Measurements from ENCODE around the gene TEX2. TPM values are rescaled to one million over a fixed set of nuclear protein-coding genes. Genes with fewer than 3 reads are reported as not detected.

The TEX2 gene
- total RNA-seq, 1 experiment from 2014 or later: 20.1 TPM

DNA sequence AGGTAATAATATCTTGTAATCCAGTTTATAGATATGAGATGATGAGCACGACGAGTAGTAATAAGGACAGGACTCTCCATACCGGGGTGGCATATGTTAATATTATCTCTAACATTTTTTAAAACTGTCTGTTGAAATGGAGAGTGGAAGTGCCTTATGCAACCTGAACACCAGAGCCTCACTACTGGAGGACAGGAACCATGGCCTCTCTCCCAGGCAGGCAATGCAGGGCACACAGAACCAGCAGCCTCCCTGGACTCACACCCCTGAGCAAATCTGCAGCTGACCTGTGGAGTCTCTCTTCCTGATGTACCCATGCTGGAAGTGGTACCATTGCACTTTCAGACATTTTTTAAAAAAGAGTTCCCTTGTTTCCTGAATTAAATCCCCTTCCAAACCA is 78.0 kb downstream of the TEX2 start:
- POLR2A ChIA-PET: no interaction called here

DNA sequence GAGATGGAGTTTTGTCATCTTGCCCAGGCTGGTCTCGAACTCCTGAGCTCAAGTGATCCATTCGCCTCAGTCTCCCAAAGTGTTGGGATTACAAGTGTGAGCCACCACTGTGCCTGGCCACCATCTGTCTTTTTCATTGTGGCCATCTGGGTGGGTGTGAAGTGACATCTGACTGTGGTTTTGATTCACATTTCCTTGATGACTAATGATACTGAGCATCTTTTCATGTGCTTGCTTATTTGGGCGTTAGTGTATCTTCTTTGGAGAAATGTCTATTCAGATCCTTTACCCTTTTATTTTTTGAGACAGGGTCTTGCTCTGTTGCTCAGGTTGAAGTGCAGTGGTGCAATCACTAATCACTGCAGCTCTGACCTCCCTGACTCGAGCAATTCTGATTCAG is 79.2 kb downstream of the TEX2 start:
- Histone ChIP-seq H3K4me1 (ENCODE audit: control insufficient read depth, insufficient read depth, low read length) (no peaks in the 10 kb centered on the region), H3K4me3 (ENCODE audit: low read depth in 2 of 2, low read length in 2 of 2) (no peak overlapping the region), H3K36me3 (ENCODE audit: control insufficient read depth, insufficient read depth, low read length) (no peaks in the 10 kb centered on the region), H3K27me3 (ENCODE audit: control insufficient read depth, insufficient read depth, low read length) (no peaks in the 10 kb centered on the region), H3K27ac (ENCODE audit: low read length) (no peak overlapping the region), H3K9me3 (ENCODE audit: control insufficient read depth, insufficient read depth, low read depth, low read length) (no peaks in the 10 kb centered on the region)
- in situ Hi-C loops (cut with HindIII; ENCODE audit: low pct_unique_long_range_greater_than_20kb, low sequenced_read_pairs): no loop called here
- intact Hi-C loops (cut with micrococcal nuclease; ENCODE audit: unreplicated experiment): no loop called here
- ChIA-PET POLR2A (no interaction called here), CTCF (no interaction called here)
- no peak for ATAC-seq
- TF ChIP-seq, protein P1, sequence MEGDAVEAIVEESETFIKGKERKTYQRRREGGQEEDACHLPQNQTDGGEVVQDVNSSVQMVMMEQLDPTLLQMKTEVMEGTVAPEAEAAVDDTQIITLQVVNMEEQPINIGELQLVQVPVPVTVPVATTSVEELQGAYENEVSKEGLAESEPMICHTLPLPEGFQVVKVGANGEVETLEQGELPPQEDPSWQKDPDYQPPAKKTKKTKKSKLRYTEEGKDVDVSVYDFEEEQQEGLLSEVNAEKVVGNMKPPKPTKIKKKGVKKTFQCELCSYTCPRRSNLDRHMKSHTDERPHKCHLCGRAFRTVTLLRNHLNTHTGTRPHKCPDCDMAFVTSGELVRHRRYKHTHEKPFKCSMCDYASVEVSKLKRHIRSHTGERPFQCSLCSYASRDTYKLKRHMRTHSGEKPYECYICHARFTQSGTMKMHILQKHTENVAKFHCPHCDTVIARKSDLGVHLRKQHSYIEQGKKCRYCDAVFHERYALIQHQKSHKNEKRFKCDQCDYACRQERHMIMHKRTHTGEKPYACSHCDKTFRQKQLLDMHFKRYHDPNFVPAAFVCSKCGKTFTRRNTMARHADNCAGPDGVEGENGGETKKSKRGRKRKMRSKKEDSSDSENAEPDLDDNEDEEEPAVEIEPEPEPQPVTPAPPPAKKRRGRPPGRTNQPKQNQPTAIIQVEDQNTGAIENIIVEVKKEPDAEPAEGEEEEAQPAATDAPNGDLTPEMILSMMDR (IDR thresholded peaks at IDR 0.05): no peak
- TF ChIP-seq, protein P2, sequence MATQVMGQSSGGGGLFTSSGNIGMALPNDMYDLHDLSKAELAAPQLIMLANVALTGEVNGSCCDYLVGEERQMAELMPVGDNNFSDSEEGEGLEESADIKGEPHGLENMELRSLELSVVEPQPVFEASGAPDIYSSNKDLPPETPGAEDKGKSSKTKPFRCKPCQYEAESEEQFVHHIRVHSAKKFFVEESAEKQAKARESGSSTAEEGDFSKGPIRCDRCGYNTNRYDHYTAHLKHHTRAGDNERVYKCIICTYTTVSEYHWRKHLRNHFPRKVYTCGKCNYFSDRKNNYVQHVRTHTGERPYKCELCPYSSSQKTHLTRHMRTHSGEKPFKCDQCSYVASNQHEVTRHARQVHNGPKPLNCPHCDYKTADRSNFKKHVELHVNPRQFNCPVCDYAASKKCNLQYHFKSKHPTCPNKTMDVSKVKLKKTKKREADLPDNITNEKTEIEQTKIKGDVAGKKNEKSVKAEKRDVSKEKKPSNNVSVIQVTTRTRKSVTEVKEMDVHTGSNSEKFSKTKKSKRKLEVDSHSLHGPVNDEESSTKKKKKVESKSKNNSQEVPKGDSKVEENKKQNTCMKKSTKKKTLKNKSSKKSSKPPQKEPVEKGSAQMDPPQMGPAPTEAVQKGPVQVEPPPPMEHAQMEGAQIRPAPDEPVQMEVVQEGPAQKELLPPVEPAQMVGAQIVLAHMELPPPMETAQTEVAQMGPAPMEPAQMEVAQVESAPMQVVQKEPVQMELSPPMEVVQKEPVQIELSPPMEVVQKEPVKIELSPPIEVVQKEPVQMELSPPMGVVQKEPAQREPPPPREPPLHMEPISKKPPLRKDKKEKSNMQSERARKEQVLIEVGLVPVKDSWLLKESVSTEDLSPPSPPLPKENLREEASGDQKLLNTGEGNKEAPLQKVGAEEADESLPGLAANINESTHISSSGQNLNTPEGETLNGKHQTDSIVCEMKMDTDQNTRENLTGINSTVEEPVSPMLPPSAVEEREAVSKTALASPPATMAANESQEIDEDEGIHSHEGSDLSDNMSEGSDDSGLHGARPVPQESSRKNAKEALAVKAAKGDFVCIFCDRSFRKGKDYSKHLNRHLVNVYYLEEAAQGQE (IDR thresholded peaks at IDR 0.05; ENCODE audit: insufficient read depth in 1 of 2, low read depth in 2 of 2, low read length in 1 of 2): no peak
- TF ChIP-seq SIN3A (IDR thresholded peaks at IDR 0.05; ENCODE audit: borderline replicate concordance, insufficient read depth, low read depth, low read length) (no peak), TCF7L2 (IDR thresholded peaks at IDR 0.05; ENCODE audit: low read depth, low read length) (no peak), POLR2AphosphoS5 (IDR thresholded peaks at IDR 0.05; ENCODE audit: low read depth, low read length) (no peak)
- BruUV-seq (replicated peaks): no TSS peak
- DNase-seq (ENCODE audit: low read depth, low spot score): no peak

More for the DNA sequence above, 78.0 kb downstream of the TEX2 start:
- CTCF ChIA-PET: no interaction called here
- TF ChIP-seq, protein P2 (IDR thresholded peaks at IDR 0.05; ENCODE audit: insufficient read depth in 1 of 2, low read depth in 2 of 2, low read length in 1 of 2): no peak
- TF ChIP-seq TCF7L2 (IDR thresholded peaks at IDR 0.05; ENCODE audit: low read depth, low read length) (no peak), SIN3A (IDR thresholded peaks at IDR 0.05; ENCODE audit: borderline replicate concordance, insufficient read depth, low read depth, low read length) (no peak), POLR2AphosphoS5 (IDR thresholded peaks at IDR 0.05; ENCODE audit: low read depth, low read length) (no peak)
- TF ChIP-seq, protein P1 (IDR thresholded peaks at IDR 0.05): no peak
- BruUV-seq (replicated peaks): no TSS peak
- intact Hi-C loops (cut with micrococcal nuclease; ENCODE audit: unreplicated experiment): no loop called here
- in situ Hi-C loops (cut with HindIII; ENCODE audit: low pct_unique_long_range_greater_than_20kb, low sequenced_read_pairs): no loop called here
- no peaks in the 10 kb centered on the region for H3K9me3 ChIP-seq (ENCODE audit: control insufficient read depth, insufficient read depth, low read depth, low read length)
- ATAC-seq (no peak), DNase-seq (ENCODE audit: low read depth, low spot score) (no peak)
- H3K4me3 ChIP-seq (ENCODE audit: low read depth in 2 of 2, low read length in 2 of 2): no peak overlapping the region
- no peak overlapping the region for H3K27ac ChIP-seq (ENCODE audit: low read length)
- no peaks in the 10 kb centered on the region for H3K27me3 ChIP-seq (ENCODE audit: control insufficient read depth, insufficient read depth, low read length)
- no peaks in the 10 kb centered on the region for H3K4me1 ChIP-seq (ENCODE audit: control insufficient read depth, insufficient read depth, low read length)
- H3K36me3 ChIP-seq (ENCODE audit: control insufficient read depth, insufficient read depth, low read length): no peaks in the 10 kb centered on the region

Data from Panc1 (cell line).